NCI-H1417 treated with DMSO at 0.1 percent for 48 hours (cell line): Measurements from ENCODE around the gene GDPD4.

ENCODE experiments used
- DNase-seq: peaks from one replicate; lab custom pipeline; 2025; lab: John Stamatoyannopoulos, UW

GDPD4 gene

DNA sequence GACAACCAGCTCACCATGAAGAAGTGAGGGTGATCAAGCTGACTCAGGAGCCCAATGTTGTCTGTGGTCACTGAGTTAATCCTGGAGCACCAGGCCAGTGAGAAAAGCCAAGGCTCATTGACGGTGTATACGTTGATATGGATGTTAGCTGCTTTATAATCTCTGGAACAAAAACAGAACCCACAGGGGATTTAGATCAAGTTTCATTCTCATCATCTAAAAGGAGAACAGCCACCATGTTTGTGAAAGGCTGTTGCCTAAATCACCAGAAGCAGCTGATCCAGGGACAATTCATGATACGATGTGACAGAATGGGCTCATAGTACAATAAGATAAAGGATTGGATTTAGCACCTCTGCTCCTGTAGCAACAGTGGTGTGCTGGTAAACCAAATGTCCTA is 68.5 kb downstream of the GDPD4 start:
- DNase-seq: no peak

DNA sequence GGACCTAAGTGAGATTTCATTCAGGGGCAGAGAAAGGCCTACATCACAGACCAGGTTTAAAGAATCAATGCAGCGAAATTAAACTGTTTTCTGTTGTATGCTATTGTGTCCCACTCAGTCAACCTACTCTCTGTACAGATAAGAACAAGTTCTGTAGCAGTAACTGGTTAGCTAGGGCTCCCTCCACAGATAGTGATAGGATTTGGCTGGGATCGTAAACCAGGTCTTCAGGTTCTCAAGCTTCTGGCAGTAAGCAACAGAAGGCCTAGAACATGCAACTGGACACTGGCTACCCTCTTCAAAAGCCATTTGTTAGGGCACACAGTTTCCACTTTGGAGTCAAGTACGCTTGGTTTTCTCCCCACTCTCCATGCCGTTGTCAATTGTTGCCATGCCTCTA is 69.2 kb downstream of the GDPD4 start:
- no peak for DNase-seq

- no peak for DNase-seq
Measured at GRCh38 chr11:77231800-77232199, 69.7 kb downstream of the GDPD4 start.

- no peak for DNase-seq
Measured at GRCh38 chr11:77230878-77231605, 70.4 kb downstream of the GDPD4 start.

DNA sequence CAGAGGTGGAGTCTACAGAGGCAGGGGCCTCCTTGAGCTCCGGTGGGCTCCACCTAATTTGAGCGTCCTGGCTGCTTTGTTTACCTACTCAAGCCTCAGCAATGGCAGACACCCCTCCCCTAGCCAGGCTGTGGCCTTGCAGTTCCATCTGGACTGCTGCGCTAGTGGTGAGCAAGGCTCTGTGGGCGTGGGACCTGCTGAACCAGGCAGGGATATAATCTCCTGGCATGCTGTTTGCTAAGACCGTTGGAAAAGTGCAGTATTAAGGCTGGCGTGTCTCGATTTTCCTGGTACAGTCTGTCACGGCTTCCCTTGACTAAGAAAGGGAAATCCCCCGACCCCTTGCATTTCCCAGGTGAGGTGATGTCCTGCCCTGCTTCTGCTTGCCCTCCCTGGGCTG is 77.7 kb downstream of the GDPD4 start:
- DNase-seq: no peak

GRCh38 chr11:77217156-77217555 is 84.3 kb downstream of the GDPD4 start:
- DNase-seq: no peak

GRCh38 chr11:77215106-77215505 is 86.4 kb downstream of the GDPD4 start:
- DNase-seq: no peak

- no peak for DNase-seq
Measured at GRCh38 chr11:77214557-77214956, 86.9 kb downstream of the GDPD4 start.

DNA sequence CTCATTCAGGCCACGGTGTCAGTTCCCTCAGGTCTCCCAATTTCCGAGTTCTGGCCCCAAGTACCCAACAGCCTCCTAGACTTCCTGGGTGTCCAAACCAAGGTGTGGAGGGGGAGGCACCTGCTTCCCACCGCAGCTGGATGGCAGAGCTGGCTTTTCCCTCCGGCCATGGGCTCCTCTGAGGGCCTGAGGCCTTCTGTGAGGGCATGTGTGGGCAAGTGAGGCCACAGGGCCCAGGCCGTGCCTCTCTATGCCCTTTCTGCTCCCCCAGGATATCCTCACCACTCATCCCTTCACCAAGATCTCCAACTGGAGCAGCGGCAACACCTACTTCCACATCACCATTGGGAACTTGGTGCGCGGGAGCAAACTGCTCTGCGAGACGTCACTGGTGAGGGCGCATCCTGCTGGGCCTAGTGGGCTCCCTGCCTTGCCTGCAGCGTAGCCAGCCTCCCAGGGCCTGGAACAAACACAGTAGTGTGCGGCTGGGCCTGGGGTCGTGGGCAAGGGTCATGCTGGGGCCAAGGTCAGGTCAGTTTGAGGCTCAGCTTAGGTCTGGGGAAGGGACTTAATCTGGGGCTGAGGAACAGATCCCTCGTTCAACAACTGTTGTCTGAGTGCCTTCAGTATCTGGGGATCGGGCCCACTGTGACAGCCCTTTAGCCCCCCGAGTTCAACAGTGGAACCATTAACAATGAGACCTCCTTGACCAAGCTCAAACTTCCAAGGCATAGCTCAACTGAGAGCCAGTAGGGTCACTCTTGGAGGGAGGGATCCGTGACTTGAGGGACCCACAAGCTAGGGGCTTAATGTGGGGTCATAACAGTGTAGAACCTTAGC is 87.7 kb downstream of the GDPD4 start:
- no peak for DNase-seq

DNA sequence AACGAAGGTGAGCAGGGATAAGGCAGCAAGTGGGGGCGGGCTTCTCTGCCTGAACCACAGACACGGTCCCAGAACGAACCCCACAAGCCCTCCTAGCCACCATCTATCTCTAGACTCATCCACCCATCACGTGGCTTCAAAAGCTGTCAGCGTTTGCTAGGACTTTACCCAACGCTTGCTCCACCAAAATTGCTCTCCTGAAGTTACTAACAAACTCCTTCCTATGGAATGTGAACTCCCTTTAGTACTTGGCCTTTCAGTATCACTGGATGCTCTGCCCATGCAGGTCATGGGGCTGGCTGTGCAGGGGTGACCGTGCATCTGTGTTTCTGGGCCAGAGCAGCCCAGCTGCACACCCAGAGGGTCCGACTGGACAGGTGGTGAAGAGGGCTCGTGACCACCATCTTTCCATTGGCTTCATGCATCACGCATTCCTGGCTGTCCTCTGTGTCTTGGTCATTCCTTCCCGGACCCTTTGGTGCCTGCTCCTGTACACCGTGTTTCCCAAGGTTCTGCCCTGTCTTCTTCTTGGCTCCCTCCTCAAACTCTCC is 88.4 kb downstream of the GDPD4 start:
- no peak for DNase-seq

DNA sequence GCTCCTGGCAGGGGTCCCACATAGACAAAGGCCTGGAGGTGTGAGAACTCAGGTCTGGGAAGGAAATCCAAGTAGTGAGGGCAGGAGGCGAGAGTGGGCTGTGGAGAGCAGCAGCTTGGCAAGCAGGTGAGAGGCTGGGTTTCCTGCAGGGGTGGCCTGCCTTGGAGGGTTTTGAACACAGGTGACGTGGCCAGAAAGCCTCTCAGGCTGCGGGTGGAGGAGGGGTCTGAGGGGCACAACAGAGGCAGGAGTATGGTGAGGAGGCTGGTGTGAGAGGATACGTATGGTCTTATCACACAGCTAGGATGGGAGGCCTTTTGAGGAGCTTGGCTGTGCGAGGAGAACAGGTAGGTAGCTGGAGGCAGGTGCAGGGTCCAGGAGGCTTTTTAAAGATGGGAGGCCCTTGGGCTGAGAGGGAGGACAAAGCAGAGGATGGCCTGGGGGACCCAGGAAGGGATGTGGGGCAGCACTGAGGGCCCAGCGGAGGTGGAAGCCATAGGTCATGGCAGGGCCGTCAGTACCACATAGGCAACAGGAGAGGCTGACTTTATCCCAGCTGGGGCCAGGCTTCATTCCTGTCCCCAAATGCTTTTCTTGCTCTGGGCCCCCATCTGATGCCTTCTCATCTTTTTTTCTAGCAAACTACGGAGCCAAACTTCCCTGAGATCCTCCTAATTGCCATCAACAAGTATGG is 89.0 kb downstream of the GDPD4 start:
- no peak for DNase-seq

DNA sequence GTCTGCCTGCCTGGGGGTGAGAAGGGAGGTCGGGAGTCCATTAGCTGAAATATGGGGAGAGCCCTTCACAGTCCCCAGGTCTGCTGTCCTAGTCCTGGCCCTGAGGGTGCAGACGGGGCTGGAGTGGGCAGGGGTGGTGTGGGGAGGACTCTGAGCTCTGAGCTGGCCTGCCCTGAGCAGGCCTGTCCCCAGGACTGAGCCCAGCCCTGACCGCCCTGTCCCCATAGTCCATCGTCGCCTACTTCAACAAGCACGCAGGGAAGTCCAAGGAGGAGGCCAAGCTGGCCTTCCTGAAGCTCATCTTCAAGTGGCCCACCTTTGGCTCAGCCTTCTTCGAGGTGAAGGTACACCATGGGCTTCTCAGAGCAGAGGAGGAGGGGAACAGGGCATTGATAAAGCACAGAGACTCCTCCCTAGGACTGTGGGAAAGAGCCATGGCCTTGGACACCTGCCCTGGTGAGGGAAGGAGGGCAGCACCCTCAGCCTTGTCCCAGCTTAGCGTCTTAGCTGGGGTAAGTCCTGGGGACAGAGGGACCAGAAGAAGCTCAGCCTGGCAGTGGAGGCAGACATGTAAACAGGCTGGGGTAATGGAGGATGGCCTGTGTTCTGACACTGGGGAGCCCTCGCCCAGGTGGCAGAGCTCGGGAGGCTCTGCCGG is 89.8 kb downstream of the GDPD4 start:
- DNase-seq: no peak

DNA sequence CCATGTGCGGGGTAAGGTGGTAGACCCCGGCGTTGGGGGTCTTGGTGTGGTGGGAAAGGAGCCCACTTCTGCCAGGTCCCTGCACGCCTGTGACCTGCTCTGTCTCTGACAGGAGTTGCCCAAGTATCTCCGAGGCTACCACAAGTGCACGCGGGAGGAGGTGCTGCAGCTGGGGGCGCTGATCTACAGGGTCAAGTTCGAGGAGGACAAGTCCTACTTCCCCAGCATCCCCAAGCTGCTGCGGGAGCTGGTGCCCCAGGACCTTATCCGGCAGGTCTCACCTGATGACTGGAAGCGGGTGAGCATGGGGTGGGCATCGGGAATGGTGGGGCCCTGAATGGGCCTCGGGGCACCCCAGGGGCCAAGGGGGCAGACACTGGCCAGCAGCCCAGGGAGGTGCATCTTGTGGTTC is 90.4 kb downstream of the GDPD4 start:
- no peak for DNase-seq

DNA sequence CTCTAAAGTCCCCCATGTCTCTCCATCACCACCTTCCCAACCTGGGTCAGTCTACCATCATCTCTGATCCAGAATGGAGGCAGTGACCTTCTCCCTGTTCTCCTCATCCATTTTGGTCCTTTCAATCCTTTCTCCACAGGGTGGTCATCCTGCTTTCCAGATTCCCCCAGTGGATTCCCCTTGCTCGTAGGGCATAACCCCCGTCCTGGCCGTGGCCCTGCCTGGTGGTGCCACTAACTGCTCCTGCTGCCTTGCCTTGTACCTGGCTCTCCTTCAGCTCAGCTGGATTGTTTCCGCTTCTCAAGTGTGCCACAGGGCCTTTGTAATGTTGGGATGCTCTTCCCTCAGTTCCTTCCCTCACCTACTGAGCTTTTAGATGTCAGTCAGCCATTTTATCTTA is 91.8 kb downstream of the GDPD4 start:
- DNase-seq: no peak

- no peak for DNase-seq
Measured at GRCh38 chr11:77208535-77208934, 93.0 kb downstream of the GDPD4 start.

- DNase-seq: no peak
Measured at GRCh38 chr11:77207618-77208313, 93.7 kb downstream of the GDPD4 start.

GRCh38 chr11:77207019-77207485 is 94.4 kb downstream of the GDPD4 start:
- DNase-seq: no peak

GRCh38 chr11:77206264-77207018 is 95.0 kb downstream of the GDPD4 start:
- no peak for DNase-seq

DNA sequence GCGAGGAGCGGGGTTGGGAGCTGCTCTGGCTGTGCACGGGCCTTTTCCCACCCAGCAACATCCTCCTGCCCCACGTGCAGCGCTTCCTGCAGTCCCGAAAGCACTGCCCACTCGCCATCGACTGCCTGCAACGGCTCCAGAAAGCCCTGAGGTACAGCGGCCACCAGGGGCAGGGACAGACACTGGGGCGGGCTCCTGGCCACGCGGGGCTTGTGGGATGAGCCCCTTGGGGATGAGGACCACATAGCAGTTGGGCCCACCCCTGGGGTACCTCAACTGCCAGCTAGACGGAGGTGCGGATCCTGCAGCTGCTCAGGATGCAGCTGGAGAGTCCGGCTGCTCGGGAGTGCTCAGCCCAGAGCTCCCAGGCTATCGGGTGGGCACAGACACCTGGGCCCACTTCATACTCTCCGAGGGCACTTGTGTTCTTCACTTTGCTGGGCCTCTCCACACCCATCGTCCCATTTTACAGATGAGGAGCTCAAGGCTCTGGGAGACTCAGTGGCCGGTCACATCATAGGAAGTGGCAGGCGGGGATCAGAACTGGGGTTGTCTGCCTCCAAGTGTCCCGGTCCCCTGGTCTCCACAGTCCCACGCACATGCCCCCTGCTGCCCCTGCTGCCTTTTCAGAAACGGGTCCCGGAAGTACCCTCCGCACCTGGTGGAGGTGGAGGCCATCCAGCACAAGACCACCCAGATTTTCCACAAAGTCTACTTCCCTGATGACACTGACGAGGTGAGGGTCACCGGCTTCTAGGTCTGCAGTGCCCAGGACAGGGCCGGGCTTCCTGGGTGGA is 95.8 kb downstream of the GDPD4 start:
- no peak for DNase-seq
